Measurements from ENCODE around the gene CCL26. TPM values are rescaled to one million over a fixed set of nuclear protein-coding genes. Genes with fewer than 3 reads are reported as not detected.
"Not testable (repeated sequence)": the region's sequence is repeated elsewhere in the genome, so short reads cannot be mapped to it uniquely, and the experiment has no call there.

Gene CCL26
- polyA plus RNA-seq, 1 experiment, result 0.26 TPM

- CTCF ChIA-PET, result no interaction called here
Measured at GRCh38 chr7:75776295-75776971, 4.4 kb upstream of the CCL26 start.

DNA sequence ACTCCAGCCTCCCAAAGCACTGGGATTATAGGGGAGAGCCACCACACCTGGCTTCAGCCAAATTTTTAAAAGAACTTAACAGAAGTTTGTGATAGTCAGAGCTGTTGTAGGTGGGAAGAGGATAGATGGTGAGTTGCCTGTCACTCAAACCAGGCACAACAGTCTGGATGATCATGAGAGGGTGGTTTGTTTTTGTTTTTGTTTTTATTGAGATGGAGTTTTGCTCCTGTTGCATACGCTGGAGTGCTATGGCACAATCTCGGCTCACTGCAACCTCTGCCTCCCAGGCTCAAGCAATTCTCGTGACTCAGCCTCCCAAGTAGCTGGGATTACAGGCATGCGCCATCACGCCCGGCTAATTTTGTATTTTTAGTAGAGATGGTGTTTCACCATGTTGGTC, 1.9 kb upstream of the CCL26 start:
- CTCF ChIA-PET, result interaction anchor here (1.0 kb wide), 1 partner anchor 93 kb away, joined by 3 read pairs; no protein-coding TSS in a partner anchor
- H3K4me3 ChIP-seq (ENCODE audit: low read depth, low read length); DNase-seq (ENCODE audit: low read depth); POLR2A ChIA-PET; H3K27me3 ChIP-seq (ENCODE audit: control insufficient read depth, insufficient read depth, low read length); H3K36me3 ChIP-seq (ENCODE audit: control insufficient read depth, insufficient read depth, low read length): not testable (repeated sequence)

More at GRCh38 chr7:75776295-75776971, 4.4 kb upstream of the CCL26 start:
- DNase-seq (ENCODE audit: low read depth), result peak; percentile 74
- TF ChIP-seq, protein P1, sequence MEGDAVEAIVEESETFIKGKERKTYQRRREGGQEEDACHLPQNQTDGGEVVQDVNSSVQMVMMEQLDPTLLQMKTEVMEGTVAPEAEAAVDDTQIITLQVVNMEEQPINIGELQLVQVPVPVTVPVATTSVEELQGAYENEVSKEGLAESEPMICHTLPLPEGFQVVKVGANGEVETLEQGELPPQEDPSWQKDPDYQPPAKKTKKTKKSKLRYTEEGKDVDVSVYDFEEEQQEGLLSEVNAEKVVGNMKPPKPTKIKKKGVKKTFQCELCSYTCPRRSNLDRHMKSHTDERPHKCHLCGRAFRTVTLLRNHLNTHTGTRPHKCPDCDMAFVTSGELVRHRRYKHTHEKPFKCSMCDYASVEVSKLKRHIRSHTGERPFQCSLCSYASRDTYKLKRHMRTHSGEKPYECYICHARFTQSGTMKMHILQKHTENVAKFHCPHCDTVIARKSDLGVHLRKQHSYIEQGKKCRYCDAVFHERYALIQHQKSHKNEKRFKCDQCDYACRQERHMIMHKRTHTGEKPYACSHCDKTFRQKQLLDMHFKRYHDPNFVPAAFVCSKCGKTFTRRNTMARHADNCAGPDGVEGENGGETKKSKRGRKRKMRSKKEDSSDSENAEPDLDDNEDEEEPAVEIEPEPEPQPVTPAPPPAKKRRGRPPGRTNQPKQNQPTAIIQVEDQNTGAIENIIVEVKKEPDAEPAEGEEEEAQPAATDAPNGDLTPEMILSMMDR (IDR thresholded peaks at IDR 0.05; ENCODE audit: insufficient read depth, low read depth, low read length), result no peak
- POLR2A ChIA-PET, result no interaction called here
- H3K4me3 ChIP-seq (ENCODE audit: low read depth, low read length), result no peak overlapping the region
- H3K27me3 ChIP-seq (ENCODE audit: control insufficient read depth, insufficient read depth, low read length), result peaks cover 10% of the 10 kb centered on the region
- H3K36me3 ChIP-seq (ENCODE audit: control insufficient read depth, insufficient read depth, low read length), result no peaks in the 10 kb centered on the region

GRCh38 chr7:75771224-75771623, 787 bp downstream of the CCL26 start:
- TF ChIP-seq, protein P1 (IDR thresholded peaks at IDR 0.05; ENCODE audit: insufficient read depth, low read depth, low read length), result no peak
- H3K36me3 ChIP-seq (ENCODE audit: control insufficient read depth, insufficient read depth, low read length), result no peaks in the 10 kb centered on the region
- ChIA-PET POLR2A (no interaction called here), CTCF (interaction anchor here (0.7 to 3.0 kb wide), 3 partner anchors 10 to 249 kb away, joined by 3 to 20 read pairs (median 7); no protein-coding TSS in a partner anchor)
- H3K4me3 ChIP-seq (ENCODE audit: low read depth, low read length), result no peak overlapping the region
- DNase-seq (ENCODE audit: low read depth), result peak; percentile 33
- peaks cover 2% of the 10 kb centered on the region; the same call in 1 of the 2 replicates for H3K27me3 ChIP-seq (ENCODE audit: control insufficient read depth, insufficient read depth, low read length)

GRCh38 chr7:75762350-75762917, 9.6 kb downstream of the CCL26 start:
- peak; percentile 17 for DNase-seq (ENCODE audit: low read depth)
- Histone ChIP-seq H3K27me3 (ENCODE audit: control insufficient read depth, insufficient read depth, low read length) (no peaks in the 10 kb centered on the region), H3K36me3 (ENCODE audit: control insufficient read depth, insufficient read depth, low read length) (no peaks in the 10 kb centered on the region), H3K4me3 (ENCODE audit: low read depth, low read length) (no peak overlapping the region)
- CTCF ChIA-PET, result interaction anchor here (0.8 to 2.7 kb wide), 12 partner anchors 8 to 234 kb away, joined by 3 to 20 read pairs (median 4); partner anchors contain the start of genes CCL26 and HIP1
- POLR2A ChIA-PET, result no interaction called here
- TF ChIP-seq, protein P1 (IDR thresholded peaks at IDR 0.05; ENCODE audit: insufficient read depth, low read depth, low read length), result peak; percentile 73

- POLR2A ChIA-PET; H3K27me3 ChIP-seq (ENCODE audit: control insufficient read depth, insufficient read depth, low read length); H3K4me3 ChIP-seq (ENCODE audit: low read depth, low read length); DNase-seq (ENCODE audit: low read depth); H3K36me3 ChIP-seq (ENCODE audit: control insufficient read depth, insufficient read depth, low read length): not testable (repeated sequence)
- CTCF ChIA-PET, result interaction anchor here (0.7 to 2.7 kb wide), 10 partner anchors 8 to 198 kb away, joined by 3 to 20 read pairs (median 4); partner anchors contain the start of genes CCL26 and HIP1
Measured at GRCh38 chr7:75761801-75762200, 10.2 kb downstream of the CCL26 start.

- no peak for DNase-seq (ENCODE audit: low read depth)
Measured at GRCh38 chr7:75758491-75758890, 13.5 kb downstream of the CCL26 start.

More at GRCh38 chr7:75758491-75758890, 13.5 kb downstream of the CCL26 start:
- ChIA-PET POLR2A (no interaction called here), CTCF (no interaction called here)
- H3K36me3 ChIP-seq (ENCODE audit: control insufficient read depth, insufficient read depth, low read length), result no peaks in the 10 kb centered on the region
- TF ChIP-seq, protein P1 (IDR thresholded peaks at IDR 0.05; ENCODE audit: insufficient read depth, low read depth, low read length), result no peak
- no peak overlapping the region for H3K4me3 ChIP-seq (ENCODE audit: low read depth, low read length)
- H3K27me3 ChIP-seq (ENCODE audit: control insufficient read depth, insufficient read depth, low read length), result no peaks in the 10 kb centered on the region
